Measurements from ENCODE around the gene PARP6. TPM values are rescaled to one million over a fixed set of nuclear protein-coding genes. Genes with fewer than 3 reads are reported as not detected.

The PARP6 gene
- total and polyA plus RNA-seq, 9 of the 15 experiments (the other 6 are each of a cell fraction or from before 2014, with no cell fraction given), result 14.8 to 83.2 (median 28.3) TPM

GRCh38 chr15:72272213-72272996 lies at the start of gene PARP6 (continued):
- TF ChIP-seq CREB3L1 (IDR thresholded peaks at IDR 0.05; ENCODE audit: borderline replicate concordance, low read depth), result peak; percentile 80; the same call in 1 of the 2 replicates
- TF ChIP-seq E2F6 (IDR thresholded peaks at IDR 0.05; ENCODE audit: borderline replicate concordance in 1 of 2, extremely low read depth in 1 of 2, insufficient read depth in 1 of 2, insufficient read length in 1 of 2, low read depth in 1 of 2, low read length in 1 of 2, poor library complexity in 1 of 2, severe bottlenecking in 1 of 2), result peak; percentile 98
- TF ChIP-seq RHOXF2B (CRISPR knock-in tag; conservative IDR thresholded peaks at IDR 0.05), result no peak
- no peak; a peak in 1 of 4 replicates for TF ChIP-seq MLX (CRISPR knock-in tag; conservative IDR thresholded peaks at IDR 0.05)
- no peak; the same call in 1 of the 2 replicates for TF ChIP-seq NFIC (IDR thresholded peaks at IDR 0.05)
- 0 out of 2 replicates have a peak, but pooled peaks have one; percentile 47 for TF ChIP-seq ATF1 (CRISPR knock-in tag; IDR thresholded peaks at IDR 0.05)
- peak; percentile 93 for TF ChIP-seq ATF1 (tag; IDR thresholded peaks at IDR 0.05)
- TF ChIP-seq ZNF518B (CRISPR knock-in tag; IDR thresholded peaks at IDR 0.05), result no peak
- TF ChIP-seq E2F1 (CRISPR knock-in tag; IDR thresholded peaks at IDR 0.05), result no peak
- TF ChIP-seq E2F3 (CRISPR knock-in tag; IDR thresholded peaks at IDR 0.05), result 0 out of 2 replicates have a peak, but pooled peaks have one; percentile 13
- TF ChIP-seq STAT5A (IDR thresholded peaks at IDR 0.05; ENCODE audit: borderline replicate concordance, low read length), result no peak
- no peak for TF ChIP-seq PCBP2 (IDR thresholded peaks at IDR 0.05; ENCODE audit: low read depth, low read length, poor library complexity, severe bottlenecking)
- no peak for TF ChIP-seq GTF2A2 (tag; IDR thresholded peaks at IDR 0.05)
- TF ChIP-seq ZNF277 (CRISPR knock-in tag; IDR thresholded peaks at IDR 0.05; ENCODE audit: borderline replicate concordance), result no peak
- TF ChIP-seq NFXL1 (CRISPR knock-in tag; IDR thresholded peaks at IDR 0.05), result no peak
